Esophagus (tissue), 2 donors: ENCODE results near the gene PSAP. TPM values are rescaled to one million over a fixed set of nuclear protein-coding genes. Genes with fewer than 3 reads are reported as not detected.

Experiments
- H3K27ac ChIP-seq, 2 donors: one replicate each; pipeline ENCODE4 v1.5.1; 2013; ENCODE audit warnings: low read depth in 2 of 2, mild to moderate bottlenecking in 2 of 2, inconsistent platforms in 1 of 2, low read length in 1 of 2, moderate library complexity in 1 of 2
- H3K27me3 ChIP-seq, 2 donors: one replicate each; pipeline ENCODE4 v1.6.1; 2013; ENCODE audit warnings: low read length in 2 of 2, control low read depth in 1 of 2, mild to moderate bottlenecking in 1 of 2; ENCODE audit not compliant: insufficient read depth in 2 of 2, control insufficient read depth in 1 of 2
- H3K36me3 ChIP-seq, 2 donors: one replicate each; pipeline ENCODE4 v1.6.1; 2013; ENCODE audit warnings: low read length in 1 of 2; ENCODE audit not compliant: control insufficient read depth in 2 of 2, insufficient read depth in 2 of 2
- H3K4me1 ChIP-seq, 2 donors: one replicate each; pipeline ENCODE4 v1.6.1; 2013; ENCODE audit warnings: low read length in 1 of 2; ENCODE audit not compliant: control insufficient read depth in 2 of 2, insufficient read depth in 2 of 2
- H3K4me3 ChIP-seq, 2 donors: one replicate each; pipeline ENCODE4 v1.5.1; 2013; ENCODE audit warnings: low read length in 2 of 2, mild to moderate bottlenecking in 2 of 2, low read depth in 1 of 2, moderate library complexity in 1 of 2
- H3K9me3 ChIP-seq, 2 donors: one replicate each; pipeline ENCODE4 v1.6.1; 2013; ENCODE audit warnings: mild to moderate bottlenecking in 2 of 2, low read depth in 1 of 2, low read length in 1 of 2, moderate library complexity in 1 of 2; ENCODE audit not compliant: control insufficient read depth in 2 of 2, insufficient read depth in 1 of 2
- WGBS, 2 donors: extraction: QIAGEN DNeasy Blood & Tissue Kit; methylation state at CpG; one replicate each; pipeline ENCODE4 v1.1.7; 2013; 5-methylcytosine and 5-hydroxymethylcytosine counted together
- polyA plus RNA-seq, 2 donors: library from polyadenylated mRNA; stranded (reverse); fragments of 200-250 nt; gene quantifications; one replicate each; pipeline ENCODE4 v1.2.3, GENCODE V29; 2013
- donor health status: healthy with polysubstance abuse.
- donor health status: Bipolar disorder and iron deficiency.

Gene PSAP
- polyA plus RNA-seq, 2 donors = 157 to 241 TPM

DNA sequence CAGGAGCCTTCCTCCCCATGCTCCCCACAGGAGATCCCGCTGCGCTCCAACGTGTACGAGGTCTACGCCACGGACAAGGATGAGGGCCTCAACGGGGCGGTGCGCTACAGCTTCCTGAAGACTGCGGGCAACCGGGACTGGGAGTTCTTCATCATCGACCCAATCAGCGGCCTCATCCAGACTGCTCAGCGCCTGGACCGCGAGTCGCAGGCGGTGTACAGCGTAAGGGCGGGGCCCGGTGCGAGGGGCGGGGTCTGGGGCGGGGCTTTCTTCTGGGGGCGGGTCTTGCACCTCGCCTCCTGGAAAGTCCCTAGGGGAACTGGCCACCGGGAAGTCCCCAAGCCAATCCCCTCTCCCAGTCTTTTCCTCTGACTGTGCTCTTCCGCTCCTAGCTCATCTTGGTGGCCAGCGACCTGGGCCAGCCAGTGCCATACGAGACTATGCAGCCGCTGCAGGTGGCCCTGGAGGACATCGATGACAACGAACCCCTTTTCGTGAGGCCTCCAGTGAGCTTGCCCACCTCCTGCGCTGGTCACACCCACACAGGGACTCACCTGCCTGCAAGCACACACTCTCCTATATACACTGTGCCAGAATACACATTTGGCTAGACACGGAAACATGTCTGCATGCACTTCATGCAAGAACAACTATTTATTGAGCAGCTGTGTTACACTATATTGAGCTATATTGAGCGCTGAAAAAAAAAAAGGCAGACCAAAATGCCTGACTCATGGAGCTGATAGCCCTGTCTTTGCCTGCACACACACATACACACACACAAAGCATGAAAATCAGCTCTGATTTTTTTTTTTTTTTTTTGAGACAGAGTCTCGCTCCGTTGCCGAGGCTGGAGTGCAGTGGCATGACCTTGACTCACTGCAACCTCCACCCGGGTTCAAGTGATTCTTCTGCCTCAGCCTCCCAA lies 45.0 kb downstream of the PSAP start:
- H3K9me3 ChIP-seq = peaks cover 0 to 3% of the 10 kb centered on the region in 2 donors
- H3K36me3 ChIP-seq = no peaks in the 10 kb centered on the region
- H3K4me3 ChIP-seq = no peak overlapping the region
- WGBS, 2 donors = 43 to 45% methylated on average over 41 of the region's 41 CpGs
- H3K27ac ChIP-seq = no peak overlapping the region
- H3K27me3 ChIP-seq = no peaks in the 10 kb centered on the region
- H3K4me1 ChIP-seq = no peaks in the 10 kb centered on the region

GRCh38 chr10:71804077-71804476 lies 47.0 kb downstream of the PSAP start:
- Histone ChIP-seq H3K36me3 (no peaks in the 10 kb centered on the region), H3K4me1 (no peaks in the 10 kb centered on the region), H3K9me3 (peaks cover 0 to 3% of the 10 kb centered on the region in 2 donors), H3K27ac (no peak overlapping the region), H3K4me3 (no peak overlapping the region), H3K27me3 (no peaks in the 10 kb centered on the region)
- 43% methylated on average over 4 of the region's 4 CpGs for WGBS, 2 donors

- 88 to 92% methylated on average over 18 of the region's 18 CpGs for WGBS, 2 donors
- Histone ChIP-seq H3K4me1 (no peaks in the 10 kb centered on the region), H3K9me3 (peaks cover 0 to 3% of the 10 kb centered on the region in 2 donors)
These were observed 48.1 kb downstream of the PSAP start for GRCh38 chr10:71802715-71803488.

GRCh38 chr10:71802235-71802634 lies 48.8 kb downstream of the PSAP start:
- 89 to 94% methylated on average over 6 of the region's 6 CpGs for WGBS, 2 donors
- Histone ChIP-seq H3K4me3 (no peak overlapping the region), H3K27ac (no peak overlapping the region), H3K36me3 (no peaks in the 10 kb centered on the region), H3K27me3 (no peaks in the 10 kb centered on the region), H3K9me3 (peaks cover 0 to 3% of the 10 kb centered on the region in 2 donors), H3K4me1 (peaks cover 0 to 2% of the 10 kb centered on the region in 2 donors)

More at GRCh38 chr10:71802715-71803488, 48.1 kb downstream of the PSAP start:
- H3K27me3 ChIP-seq = no peaks in the 10 kb centered on the region
- H3K36me3 ChIP-seq = no peaks in the 10 kb centered on the region
- no peak overlapping the region for H3K27ac ChIP-seq
- no peak overlapping the region for H3K4me3 ChIP-seq

DNA sequence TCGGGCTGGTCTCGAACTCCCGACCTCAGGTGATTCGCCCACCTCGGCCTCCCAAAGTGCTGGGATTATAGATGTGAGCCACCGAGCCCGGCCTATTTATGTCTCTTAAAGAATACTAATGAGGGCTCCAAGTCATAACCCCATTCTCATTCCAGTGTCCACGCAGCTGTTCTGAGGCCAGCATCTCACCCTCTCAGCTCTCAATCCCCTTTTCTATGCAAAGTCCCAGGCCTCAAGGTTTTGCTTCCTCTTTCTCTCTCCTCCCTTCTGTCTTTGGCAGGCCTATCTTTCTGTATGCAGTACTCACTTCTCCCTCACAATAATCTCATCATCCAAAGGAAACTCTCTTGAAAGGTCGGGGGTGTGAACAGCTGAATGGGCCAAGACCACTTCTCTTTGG lies 49.7 kb downstream of the PSAP start:
- no peak overlapping the region for H3K27ac ChIP-seq
- no peaks in the 10 kb centered on the region for H3K36me3 ChIP-seq
- H3K4me3 ChIP-seq = no peak overlapping the region
- peaks cover 0 to 3% of the 10 kb centered on the region in 2 donors for H3K9me3 ChIP-seq
- peaks cover 0 to 2% of the 10 kb centered on the region in 2 donors for H3K4me1 ChIP-seq
- no peaks in the 10 kb centered on the region for H3K27me3 ChIP-seq
- WGBS, 2 donors = 83 to 89% methylated on average over 9 of the region's 9 CpGs

DNA sequence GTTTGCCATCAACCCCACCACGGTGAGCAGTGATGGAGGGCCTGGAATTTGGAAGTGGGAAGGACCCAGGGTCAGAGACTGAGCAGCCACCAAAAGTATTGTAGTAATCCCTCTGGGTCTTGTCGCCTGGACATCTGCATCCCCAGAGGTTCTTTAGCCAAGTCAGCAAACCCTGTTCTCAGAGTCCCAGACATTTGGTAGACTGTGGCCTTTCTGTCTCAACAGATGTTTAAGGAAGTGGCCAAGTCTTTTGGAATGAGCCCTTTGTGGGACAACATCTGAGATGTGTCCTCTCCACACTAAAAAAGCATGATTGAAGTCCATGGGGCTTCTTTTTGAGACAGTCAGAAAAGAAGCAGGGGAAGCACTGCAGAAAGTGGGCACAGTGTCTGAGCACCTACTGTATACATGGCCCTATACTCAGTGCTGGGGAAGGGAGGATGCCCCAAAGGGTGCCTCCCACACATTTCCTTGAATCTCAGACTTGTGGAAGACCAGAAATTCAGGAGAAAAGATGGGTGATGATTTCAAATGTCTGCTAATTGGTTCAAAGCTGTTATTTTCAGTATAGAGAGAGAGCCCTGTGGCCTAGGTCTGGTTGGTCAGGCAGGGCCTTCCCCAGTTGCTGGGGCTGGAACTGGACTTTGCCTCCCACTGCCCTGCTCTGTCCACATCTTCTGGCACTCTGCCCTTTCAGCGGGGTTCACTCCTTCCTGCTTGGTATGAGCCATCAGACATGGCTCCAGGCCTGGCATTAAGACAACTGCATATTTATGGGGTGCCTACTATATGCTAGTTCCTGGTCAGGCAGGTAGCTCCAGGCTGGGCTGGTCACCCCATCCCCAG lies 51.2 kb downstream of the PSAP start:
- Histone ChIP-seq H3K4me1 (peaks cover 0 to 2% of the 10 kb centered on the region in 2 donors), H3K27ac (no peak overlapping the region), H3K27me3 (no peaks in the 10 kb centered on the region), H3K4me3 (no peak overlapping the region), H3K9me3 (no peaks in the 10 kb centered on the region), H3K36me3 (no peaks in the 10 kb centered on the region)
- 74 to 76% methylated on average over 3 of the region's 3 CpGs for WGBS, 2 donors

DNA sequence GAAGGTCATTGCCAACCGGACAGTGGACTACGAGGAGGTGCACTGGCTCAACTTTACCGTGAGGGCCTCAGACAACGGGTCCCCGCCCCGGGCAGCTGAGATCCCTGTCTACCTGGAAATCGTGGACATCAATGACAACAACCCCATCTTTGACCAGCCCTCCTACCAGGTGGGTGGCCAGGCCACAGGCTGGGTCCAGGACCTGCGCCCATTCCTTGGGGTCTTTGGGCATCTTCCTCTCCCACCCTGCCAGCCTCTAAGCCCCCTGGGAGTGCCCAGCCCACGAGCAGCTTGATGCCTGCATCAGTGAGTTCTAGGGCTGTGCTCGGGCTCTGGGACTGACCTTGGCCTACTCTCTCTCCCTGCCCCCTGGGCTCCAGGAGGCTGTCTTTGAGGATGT lies 51.9 kb downstream of the PSAP start:
- Histone ChIP-seq H3K36me3 (no peaks in the 10 kb centered on the region), H3K4me3 (no peak overlapping the region), H3K27me3 (no peaks in the 10 kb centered on the region), H3K4me1 (peaks cover 0 to 2% of the 10 kb centered on the region in 2 donors), H3K9me3 (no peaks in the 10 kb centered on the region), H3K27ac (no peak overlapping the region)
- WGBS, 2 donors = 70 to 88% methylated on average over 10 of the region's 10 CpGs

GRCh38 chr10:71798308-71798624 lies 52.8 kb downstream of the PSAP start:
- Histone ChIP-seq H3K4me3 (no peak overlapping the region), H3K9me3 (no peaks in the 10 kb centered on the region), H3K4me1 (peaks cover 0 to 2% of the 10 kb centered on the region in 2 donors), H3K27me3 (no peaks in the 10 kb centered on the region), H3K27ac (no peak overlapping the region), H3K36me3 (no peaks in the 10 kb centered on the region)
- 84 to 85% methylated on average over 6 of the region's 6 CpGs for WGBS, 2 donors
